Calu3 (cell line): ENCODE results near the gene SMOC2. TPM values are rescaled to one million over a fixed set of nuclear protein-coding genes. Genes with fewer than 3 reads are reported as not detected.

Experiments
- BruUV-seq: library from RNA; stranded (reverse); fragments of 400-500 nt; replicated peaks from 2 replicates; lab custom pipeline; 2021; lab: Mats Ljungman, UMichigan
- CTCF ChIA-PET: fragments of 300-600 bp; sonication (Branson Sonifier 250); formaldehyde crosslinking; loops from one replicate; lab custom pipeline; 2022; ENCODE audit warnings: antibody characterized with exemption; lab: Charles Lee
- DNase-seq: peaks from one replicate; pipeline ENCODE4 v3.0.0; 2022
- H3K27ac Mint-ChIP-seq: one replicate; pipeline ENCODE4 v1.8.0; 2022; ENCODE audit warnings: mixed read lengths; ENCODE audit not compliant: unreplicated experiment
- H3K27me3 Mint-ChIP-seq: one replicate; pipeline ENCODE4 v1.8.0; 2022; ENCODE audit warnings: mixed read lengths; ENCODE audit not compliant: unreplicated experiment
- H3K36me3 Mint-ChIP-seq: one replicate; pipeline ENCODE4 v1.8.0; 2022; ENCODE audit warnings: mild to moderate bottlenecking, moderate library complexity, mixed read lengths; ENCODE audit not compliant: insufficient read depth, unreplicated experiment
- H3K4me1 Mint-ChIP-seq: one replicate; pipeline ENCODE4 v1.8.0; 2022; ENCODE audit warnings: mild to moderate bottlenecking, low read depth, mixed read lengths; ENCODE audit not compliant: unreplicated experiment
- H3K4me3 Mint-ChIP-seq: one replicate; pipeline ENCODE4 v1.8.0; 2022; ENCODE audit warnings: mild to moderate bottlenecking, low read depth, moderate library complexity, mixed read lengths; ENCODE audit not compliant: unreplicated experiment
- H3K9me3 Mint-ChIP-seq: one replicate; pipeline ENCODE4 v1.8.0; 2022; ENCODE audit warnings: low read depth, mixed read lengths; ENCODE audit not compliant: unreplicated experiment
- CTCF ChIP-seq: fragments of 200-600 bp; IDR thresholded peaks from one replicate; pipeline ENCODE4 v1.8.0; 2022; ENCODE audit warnings: antibody characterized with exemption; ENCODE audit not compliant: unreplicated experiment
- intact Hi-C: fragments of 100-400 bp; cut with micrococcal nuclease; formaldehyde crosslinking; loops from one replicate; pipeline ENCODE4 v1.10.0; 2022; ENCODE audit not compliant: unreplicated experiment
- total RNA-seq: library from RNA; stranded (reverse); gene quantifications from 2 replicates; pipeline ENCODE4 v1.2.3, GENCODE V29; 2022

Gene SMOC2
- total RNA-seq, 1 experiment from 2014 or later = 1.1 TPM

DNA sequence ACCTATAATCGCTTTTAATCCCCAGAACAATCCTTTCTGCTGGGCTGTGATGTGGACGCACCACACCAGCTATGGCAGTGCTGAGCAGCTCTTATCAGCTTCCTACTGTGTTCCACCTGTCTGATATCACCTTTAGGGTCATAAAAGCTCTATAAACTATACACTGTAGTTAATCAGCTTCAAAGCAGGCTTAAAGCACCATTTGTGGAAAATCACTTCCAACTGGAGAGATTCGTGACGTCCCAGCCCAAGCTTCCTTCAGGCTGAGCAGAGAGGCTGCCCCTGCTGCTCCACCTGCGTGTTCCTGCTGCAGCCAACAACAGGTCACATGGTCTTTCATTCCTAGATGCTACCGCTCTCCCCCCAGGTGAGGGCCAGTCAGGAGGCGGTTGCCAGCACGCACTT, 156.5 kb downstream of the SMOC2 start:
- H3K4me1 Mint-ChIP-seq = no peaks in the 10 kb centered on the region
- BruUV-seq = no TSS peak
- no peaks in the 10 kb centered on the region for H3K27me3 Mint-ChIP-seq
- H3K36me3 Mint-ChIP-seq = no peaks in the 10 kb centered on the region
- no peak for DNase-seq
- no peaks in the 10 kb centered on the region for H3K9me3 Mint-ChIP-seq
- CTCF ChIA-PET = interaction anchor here (1.6 kb wide), 1 partner anchor 8 kb away, joined by 4 read pairs; no protein-coding TSS in a partner anchor
- no peak for TF ChIP-seq CTCF
- intact Hi-C loops = no loop called here
- H3K27ac Mint-ChIP-seq = no peak overlapping the region
- H3K4me3 Mint-ChIP-seq = no peak overlapping the region

DNA sequence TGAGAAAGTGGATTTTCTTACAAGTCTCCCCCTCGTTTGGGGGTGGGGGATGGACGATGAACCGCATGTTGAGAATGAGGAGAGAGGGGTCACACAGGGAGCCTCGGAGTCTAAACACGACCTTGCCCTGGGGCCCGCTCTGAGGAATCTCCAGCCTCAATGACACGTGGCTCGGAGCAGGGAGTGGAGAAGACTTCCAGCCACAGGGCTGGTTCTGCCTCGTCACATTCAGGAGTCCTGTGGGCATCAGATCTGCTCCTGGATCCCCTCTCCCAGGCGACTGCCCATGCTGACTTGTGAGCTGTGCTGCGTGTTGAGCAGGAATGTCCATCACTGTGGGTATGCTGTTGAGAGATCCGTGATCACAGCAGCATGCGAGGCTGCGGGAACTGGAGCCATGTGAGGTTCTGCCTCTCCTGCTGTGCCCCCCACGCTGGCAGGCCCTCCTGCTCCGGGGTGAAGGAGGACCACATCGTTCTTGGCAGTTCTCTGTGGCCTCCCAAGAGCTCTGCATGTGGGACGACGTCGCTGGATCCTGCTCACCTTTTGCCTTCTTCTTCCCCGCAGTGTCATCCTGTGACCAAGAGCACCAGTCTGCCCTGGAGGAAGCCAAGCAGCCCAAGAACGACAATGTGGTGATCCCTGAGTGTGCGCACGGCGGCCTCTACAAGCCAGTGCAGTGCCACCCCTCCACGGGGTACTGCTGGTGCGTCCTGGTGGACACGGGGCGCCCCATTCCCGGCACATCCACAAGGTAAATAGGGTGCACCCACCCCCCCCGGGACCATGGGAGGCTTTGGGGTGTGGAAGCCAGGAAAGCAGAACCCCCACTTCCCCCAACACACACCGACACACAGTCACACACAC, 157.5 kb downstream of the SMOC2 start:
- Mint-ChIP-seq H3K9me3 (no peaks in the 10 kb centered on the region), H3K36me3 (no peaks in the 10 kb centered on the region), H3K27me3 (no peaks in the 10 kb centered on the region), H3K27ac (no peak overlapping the region), H3K4me1 (no peaks in the 10 kb centered on the region), H3K4me3 (no peak overlapping the region)
- CTCF ChIA-PET = no interaction called here
- TF ChIP-seq CTCF = no peak
- DNase-seq = no peak
- no TSS peak for BruUV-seq
- intact Hi-C loops = no loop called here

GRCh38 chr6:168599118-168599494, 158.1 kb downstream of the SMOC2 start:
- no TSS peak for BruUV-seq
- Mint-ChIP-seq H3K27ac (no peak overlapping the region), H3K27me3 (no peaks in the 10 kb centered on the region), H3K9me3 (no peaks in the 10 kb centered on the region), H3K4me3 (no peak overlapping the region), H3K4me1 (no peaks in the 10 kb centered on the region), H3K36me3 (no peaks in the 10 kb centered on the region)
- DNase-seq = no peak
- CTCF ChIA-PET = no interaction called here
- TF ChIP-seq CTCF = no peak
- intact Hi-C loops = no loop called here

GRCh38 chr6:168599769-168600330, 158.9 kb downstream of the SMOC2 start:
- Mint-ChIP-seq H3K9me3 (no peaks in the 10 kb centered on the region), H3K4me3 (no peak overlapping the region), H3K27me3 (no peaks in the 10 kb centered on the region), H3K27ac (no peak overlapping the region), H3K36me3 (no peaks in the 10 kb centered on the region), H3K4me1 (peaks cover 2% of the 10 kb centered on the region)
- intact Hi-C loops = no loop called here
- no peak for TF ChIP-seq CTCF
- CTCF ChIA-PET = interaction anchor here (0.7 kb wide), 2 partner anchors 113 to 276 kb away, joined by 3 to 5 read pairs; no protein-coding TSS in a partner anchor
- no peak for DNase-seq
- BruUV-seq = no TSS peak
